ENCODE measurements around the gene IGSF21. TPM values are rescaled to one million over a fixed set of nuclear protein-coding genes. Genes with fewer than 3 reads are reported as not detected.

Gene IGSF21
- total and polyA plus RNA-seq, 2 of the 4 experiments (the other 2 are of a cell fraction) = not detected

DNA sequence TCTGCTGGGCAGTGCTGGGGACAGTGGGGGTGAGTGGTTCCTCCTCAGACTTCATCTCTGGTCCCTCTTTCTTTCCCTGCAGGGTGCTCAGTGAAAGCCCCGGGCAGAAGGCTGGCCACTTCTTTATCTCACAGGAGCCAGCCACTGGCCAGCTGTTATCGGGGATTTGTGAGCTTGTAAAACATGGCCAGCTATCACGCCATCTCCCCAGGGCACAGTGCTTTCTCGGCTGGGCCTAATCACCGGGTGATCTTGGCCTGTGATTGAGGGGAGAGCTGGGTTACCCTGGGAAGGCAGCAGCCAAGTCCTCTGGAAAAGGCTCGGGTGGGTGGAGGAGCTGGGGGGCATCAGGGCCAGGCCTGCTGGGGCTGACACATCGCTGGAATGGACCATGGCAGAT lies 83.0 kb downstream of the IGSF21 start:
- no peak overlapping the region for H4K8ac ChIP-seq (ENCODE audit: low read depth in 2 of 2, low read length in 2 of 2)
- H3K4ac ChIP-seq (ENCODE audit: low read depth, low read length) = no peak overlapping the region
- dilution Hi-C loops (cut with HindIII; ENCODE audit: low sequenced_read_pairs, unreplicated experiment) (no loop called here), in situ Hi-C loops (cut with MboI; ENCODE audit: low sequenced_read_pairs) (no loop called here), intact Hi-C loops (cut with micrococcal nuclease) (no loop called here)
- H2BK5ac ChIP-seq (ENCODE audit: low read depth, low read length, poor library complexity, severe bottlenecking) = no peak overlapping the region
- no peaks in the 10 kb centered on the region for H3K79me1 ChIP-seq (ENCODE audit: low read depth in 1 of 2, low read length in 2 of 2)
- ATAC-seq (ENCODE audit: low read depth) (no peak), DNase-seq (no peak)
- no peak overlapping the region for H2BK15ac ChIP-seq (ENCODE audit: low read depth, low read length)
- H3K27ac ChIP-seq (ENCODE audit: insufficient read depth, low read length) = no peak overlapping the region
- no peak overlapping the region for H3K4me2 ChIP-seq (ENCODE audit: low read depth, low read length)
- no peaks in the 10 kb centered on the region for H3K36me3 ChIP-seq (ENCODE audit: control insufficient read depth, insufficient read depth, low read length)
- H4K91ac ChIP-seq (ENCODE audit: insufficient read depth, low read depth, low read length) = no peak overlapping the region
- no peaks in the 10 kb centered on the region for H3K9me1 ChIP-seq (ENCODE audit: insufficient read depth, low read length)
- H3K56ac ChIP-seq (ENCODE audit: extremely low read depth, insufficient read depth, low read length) = no peak overlapping the region
- H2BK20ac ChIP-seq (ENCODE audit: low read depth, low read length) = no peak overlapping the region
- ChIA-PET CTCF (no interaction called here), POLR2A (ENCODE audit: unreplicated experiment) (no interaction called here)
- no peaks in the 10 kb centered on the region for H3K27me3 ChIP-seq (ENCODE audit: control insufficient read depth, insufficient read depth, low read length)
- H3K14ac ChIP-seq (replicated peaks; ENCODE audit: low read depth, low read length) = no peak overlapping the region
- H2AK9ac ChIP-seq (replicated peaks; ENCODE audit: low read depth, low read length, poor library complexity) = no peak overlapping the region
- no peak overlapping the region for H2AK5ac ChIP-seq (ENCODE audit: low read depth, low read length)
- H2AFZ ChIP-seq (replicated peaks; ENCODE audit: low read length, poor library complexity) = no peak overlapping the region
- H3K9ac ChIP-seq (ENCODE audit: low read depth, low read length) = no peak overlapping the region
- H2BK120ac ChIP-seq (ENCODE audit: low read depth, low read length) = no peak overlapping the region
- H4K20me1 ChIP-seq (ENCODE audit: insufficient read depth, low read length) = no peaks in the 10 kb centered on the region
- no peaks in the 10 kb centered on the region for H3K4me1 ChIP-seq (ENCODE audit: control insufficient read depth, insufficient read depth, low read length)
- WGBS, 2 experiments (ENCODE audit: extremely low coverage in 2 of 2, insufficient read length in 1 of 2) = 0% methylated on average over 2 of the region's 7 CpGs; no CpG with 5 or more reads in 1 of the 2 experiments
- no peak overlapping the region for H3K18ac ChIP-seq (ENCODE audit: low read depth, low read length)
- no TSS peak for BruUV-seq (replicated peaks)
- no peak overlapping the region for H3K4me3 ChIP-seq (ENCODE audit: insufficient read depth, low read depth, low read length)
- H3K23ac ChIP-seq (ENCODE audit: low read depth, low read length) = no peak overlapping the region
- TF ChIP-seq, protein P1, sequence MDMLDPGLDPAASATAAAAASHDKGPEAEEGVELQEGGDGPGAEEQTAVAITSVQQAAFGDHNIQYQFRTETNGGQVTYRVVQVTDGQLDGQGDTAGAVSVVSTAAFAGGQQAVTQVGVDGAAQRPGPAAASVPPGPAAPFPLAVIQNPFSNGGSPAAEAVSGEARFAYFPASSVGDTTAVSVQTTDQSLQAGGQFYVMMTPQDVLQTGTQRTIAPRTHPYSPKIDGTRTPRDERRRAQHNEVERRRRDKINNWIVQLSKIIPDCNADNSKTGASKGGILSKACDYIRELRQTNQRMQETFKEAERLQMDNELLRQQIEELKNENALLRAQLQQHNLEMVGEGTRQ (IDR thresholded peaks at IDR 0.05; ENCODE audit: low read depth, low read length) = no peak
- TF ChIP-seq FOS (IDR thresholded peaks at IDR 0.05; ENCODE audit: low read depth, low read length) (no peak), POLR2A (IDR thresholded peaks at IDR 0.05; ENCODE audit: low read depth, low read length) (no peak)
- no peaks in the 10 kb centered on the region for H3K9me3 ChIP-seq (ENCODE audit: control insufficient read depth, insufficient read depth, low read length)
- no peak overlapping the region for H4K5ac ChIP-seq (ENCODE audit: low read depth, low read length)

Data from IMR-90 (cell line).